Measurements from ENCODE around the gene KCNK6.

Gene KCNK6

GRCh38 chr19:38319421-38320258 lies at the start of gene KCNK6:
TSS of gene KCNK6 (plus strand) at chr19:38319845. CDS start at chr19:38319951, 106 bp downstream.
- peak; percentile 17 for DNase-seq (ENCODE audit: low read depth)
- no peak within 1 kb of the TSS for H3K4me3 ChIP-seq (ENCODE audit: low read depth, low read length)
- TF ChIP-seq MAX (IDR thresholded peaks at IDR 0.05; ENCODE audit: low read depth, low read length), result no peak
- TF ChIP-seq CTCF (IDR thresholded peaks at IDR 0.05; ENCODE audit: low read depth, low read length), result no peak

GRCh38 chr19:38270587-38271167 lies 49.0 kb upstream of the KCNK6 start:
- no peak for TF ChIP-seq CTCF (IDR thresholded peaks at IDR 0.05; ENCODE audit: low read depth, low read length)
- no peak for TF ChIP-seq MYC (IDR thresholded peaks at IDR 0.05; ENCODE audit: low read depth, low read length)
- TF ChIP-seq MAX (IDR thresholded peaks at IDR 0.05; ENCODE audit: low read depth, low read length), result no peak
- TF ChIP-seq POLR2A (IDR thresholded peaks at IDR 0.05; ENCODE audit: extremely low read depth, insufficient read length), result no peak
- H3K4me3 ChIP-seq (ENCODE audit: low read depth, low read length), result no peak overlapping the region
- DNase-seq (ENCODE audit: low read depth), result no peak

DNA sequence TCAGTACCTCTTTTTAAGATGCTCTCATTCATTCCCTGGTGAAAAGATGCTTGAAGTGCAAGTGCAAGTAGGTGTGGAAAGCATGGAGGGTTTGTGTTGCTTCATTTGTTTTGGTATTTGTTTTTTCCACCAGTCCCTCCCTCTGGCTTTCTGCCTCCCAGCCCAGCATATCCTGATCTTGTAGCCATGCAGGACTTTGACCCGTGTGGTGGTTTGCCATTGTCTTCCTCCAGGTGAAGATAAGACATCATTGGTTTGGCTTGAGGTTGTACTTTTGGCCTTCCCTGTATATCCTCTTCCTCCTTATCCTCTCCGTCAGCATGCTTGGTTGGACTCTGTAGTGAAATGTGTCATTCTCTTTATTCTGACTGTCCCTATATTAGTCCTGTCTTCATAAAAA lies 46.1 kb upstream of the KCNK6 start:
- no peak overlapping the region for H3K4me3 ChIP-seq (ENCODE audit: low read depth, low read length)
- DNase-seq (ENCODE audit: low read depth), result no peak
- TF ChIP-seq CTCF (IDR thresholded peaks at IDR 0.05; ENCODE audit: low read depth, low read length), result no peak
- no peak for TF ChIP-seq POLR2A (IDR thresholded peaks at IDR 0.05; ENCODE audit: extremely low read depth, insufficient read length)

GRCh38 chr19:38274739-38275138 lies 44.9 kb upstream of the KCNK6 start:
- no peak for TF ChIP-seq POLR2A (IDR thresholded peaks at IDR 0.05; ENCODE audit: extremely low read depth, insufficient read length)
- no peak for TF ChIP-seq MYC (IDR thresholded peaks at IDR 0.05; ENCODE audit: low read depth, low read length)
- TF ChIP-seq MAX (IDR thresholded peaks at IDR 0.05; ENCODE audit: low read depth, low read length), result no peak
- no peak for TF ChIP-seq CTCF (IDR thresholded peaks at IDR 0.05; ENCODE audit: low read depth, low read length)
- H3K4me3 ChIP-seq (ENCODE audit: low read depth, low read length), result no peak overlapping the region
- no peak for DNase-seq (ENCODE audit: low read depth)

DNA sequence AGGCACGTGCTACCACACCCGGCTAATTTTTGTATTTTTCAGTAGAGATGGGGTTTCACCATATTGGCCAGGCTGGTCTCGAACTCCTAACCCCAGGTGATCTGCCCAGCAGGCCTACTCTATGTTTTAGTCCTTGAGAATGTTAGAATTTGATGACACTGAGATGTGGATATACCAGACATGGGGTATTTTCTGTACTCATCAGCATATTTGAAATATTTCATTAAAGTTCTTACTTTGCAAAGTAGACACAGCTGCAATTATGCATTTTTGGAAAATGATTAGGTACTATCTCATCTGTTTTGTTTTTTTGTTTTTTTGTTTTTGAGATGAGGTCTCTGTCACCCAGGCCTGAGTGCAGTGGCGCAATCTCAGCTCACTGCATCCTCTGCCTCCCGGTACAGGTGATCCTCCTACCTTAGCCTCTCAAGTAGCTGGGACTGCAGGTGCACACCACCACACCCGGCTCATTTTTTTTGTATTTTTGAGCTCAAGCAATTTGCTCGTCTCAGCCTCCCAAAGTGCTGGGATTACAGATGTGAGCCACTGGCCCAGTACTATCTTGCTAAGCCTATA lies 42.6 kb upstream of the KCNK6 start:
- TF ChIP-seq MAX (IDR thresholded peaks at IDR 0.05; ENCODE audit: low read depth, low read length), result no peak
- no peak for TF ChIP-seq POLR2A (IDR thresholded peaks at IDR 0.05; ENCODE audit: extremely low read depth, insufficient read length)
- no peak for TF ChIP-seq CTCF (IDR thresholded peaks at IDR 0.05; ENCODE audit: low read depth, low read length)
- TF ChIP-seq MYC (IDR thresholded peaks at IDR 0.05; ENCODE audit: low read depth, low read length), result no peak
- H3K4me3 ChIP-seq (ENCODE audit: low read depth, low read length), result no peak overlapping the region
- DNase-seq (ENCODE audit: low read depth), result no peak
